DND-41 (cell line): ENCODE data around the gene GTF3C5.
"Not testable (repeated sequence)": the region's sequence is repeated elsewhere in the genome, so short reads cannot be mapped to it uniquely, and the experiment has no call there.

Experiments
- EZH2 ChIP-seq: IDR thresholded peaks from 3 replicates; pipeline ENCODE4 v1.6.1; 2012; ENCODE audit warnings: borderline replicate concordance, low read depth, mild to moderate bottlenecking, moderate library complexity, low read length, inconsistent platforms; ENCODE audit not compliant: severe bottlenecking
- TF ChIP-seq, protein P1 (sequence below): IDR thresholded peaks from 2 replicates; pipeline ENCODE4 v1.5.1; 2012; ENCODE audit warnings: borderline replicate concordance, low read length, moderate library complexity, mild to moderate bottlenecking; ENCODE audit not compliant: poor library complexity, severe bottlenecking; ENCODE audit errors: extremely low read depth

DNA sequence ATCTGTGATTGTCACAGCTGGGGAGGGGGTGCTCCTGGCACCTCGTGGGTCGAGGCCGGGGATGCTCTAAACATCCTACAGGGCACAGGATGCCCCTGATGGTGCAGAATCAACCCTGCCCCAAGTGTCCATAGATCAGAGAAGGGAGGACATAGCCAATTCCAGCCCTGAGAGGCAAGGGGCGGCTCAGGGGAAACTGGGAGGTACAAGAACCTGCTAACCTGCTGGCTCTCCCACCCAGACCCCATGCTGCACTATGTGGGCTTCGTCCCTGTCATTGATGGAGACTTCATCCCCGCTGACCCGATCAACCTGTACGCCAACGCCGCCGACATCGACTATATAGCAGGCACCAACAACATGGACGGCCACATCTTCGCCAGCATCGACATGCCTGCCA is 37.6 kb downstream of the GTF3C5 start:
- TF ChIP-seq, protein P1, sequence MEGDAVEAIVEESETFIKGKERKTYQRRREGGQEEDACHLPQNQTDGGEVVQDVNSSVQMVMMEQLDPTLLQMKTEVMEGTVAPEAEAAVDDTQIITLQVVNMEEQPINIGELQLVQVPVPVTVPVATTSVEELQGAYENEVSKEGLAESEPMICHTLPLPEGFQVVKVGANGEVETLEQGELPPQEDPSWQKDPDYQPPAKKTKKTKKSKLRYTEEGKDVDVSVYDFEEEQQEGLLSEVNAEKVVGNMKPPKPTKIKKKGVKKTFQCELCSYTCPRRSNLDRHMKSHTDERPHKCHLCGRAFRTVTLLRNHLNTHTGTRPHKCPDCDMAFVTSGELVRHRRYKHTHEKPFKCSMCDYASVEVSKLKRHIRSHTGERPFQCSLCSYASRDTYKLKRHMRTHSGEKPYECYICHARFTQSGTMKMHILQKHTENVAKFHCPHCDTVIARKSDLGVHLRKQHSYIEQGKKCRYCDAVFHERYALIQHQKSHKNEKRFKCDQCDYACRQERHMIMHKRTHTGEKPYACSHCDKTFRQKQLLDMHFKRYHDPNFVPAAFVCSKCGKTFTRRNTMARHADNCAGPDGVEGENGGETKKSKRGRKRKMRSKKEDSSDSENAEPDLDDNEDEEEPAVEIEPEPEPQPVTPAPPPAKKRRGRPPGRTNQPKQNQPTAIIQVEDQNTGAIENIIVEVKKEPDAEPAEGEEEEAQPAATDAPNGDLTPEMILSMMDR = not testable (repeated sequence)
- TF ChIP-seq EZH2 = not testable (repeated sequence)
